Activated effector memory CD4-positive, alpha-beta T cell treated with anti-CD3 and anti-CD28 coated beads, Interleukin-2, amount 50 U/mL, for 16 hours (primary cell): ENCODE results near the gene ANG.
"Not testable (repeated sequence)": the region's sequence is repeated elsewhere in the genome, so short reads cannot be mapped to it uniquely, and the experiment has no call there.

Source experiments
- DNase-seq: peaks from one replicate; pipeline ENCODE4 v3.0.0-alpha.2; 2020

Gene ANG

DNA sequence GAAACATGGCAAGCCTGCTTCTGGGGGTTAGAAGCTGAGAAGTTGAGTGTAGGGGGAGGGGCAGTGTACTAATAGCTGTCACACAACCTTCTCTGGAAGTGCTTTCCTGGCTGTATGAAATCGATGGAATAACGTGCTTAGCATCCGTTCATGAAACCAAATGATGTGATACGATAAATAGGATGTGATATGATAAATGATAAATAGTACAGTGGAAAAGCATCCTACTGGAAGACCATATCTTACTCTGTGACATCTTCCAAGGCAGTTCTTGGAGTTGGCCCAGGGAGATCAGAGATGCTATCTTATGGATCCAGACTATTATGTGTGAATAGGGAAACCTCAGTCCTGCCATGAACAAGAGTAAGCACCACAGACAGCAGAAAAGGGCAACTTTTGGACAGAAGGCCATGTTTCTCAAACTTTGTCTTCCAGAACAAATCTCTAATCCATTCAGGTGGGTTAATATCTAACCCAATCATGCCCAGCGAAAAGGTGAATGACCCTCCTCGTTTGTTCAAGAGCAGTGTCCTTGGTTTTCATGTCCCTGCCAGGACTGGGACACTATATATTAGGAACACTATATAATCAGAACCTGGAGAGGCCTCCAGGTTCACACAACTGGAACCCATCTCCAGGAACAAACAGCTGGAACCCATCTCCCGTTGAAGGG lies at the start of gene ANG:
Gene ANG (plus strand): TSS at position 598 of the 673 bp plus-strand sequence. CDS start 4,801 bp downstream, outside the sequence.
- no peak for DNase-seq

DNA sequence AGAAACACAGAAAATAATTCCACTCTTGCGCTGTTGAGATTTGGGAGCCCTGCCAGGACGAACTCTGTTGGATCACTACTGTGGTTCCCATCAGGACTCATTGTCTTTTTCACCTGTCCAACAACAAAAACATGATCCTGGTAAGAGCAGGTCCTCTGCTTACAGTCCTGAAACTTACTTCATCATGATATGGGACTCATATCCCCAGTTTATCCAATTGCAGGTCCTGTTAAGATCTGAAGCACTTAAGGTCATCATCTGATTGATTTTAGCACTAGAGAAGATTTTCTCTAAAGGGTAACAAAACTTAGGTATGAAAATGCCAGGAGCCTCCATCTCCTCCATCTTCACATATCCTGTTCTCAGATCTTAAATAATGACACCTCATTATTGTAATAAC lies 47.0 kb upstream of the ANG start, which contains the start of gene OR6S1:
Gene OR6S1 (minus strand): TSS at position 101 of the 400 bp plus-strand sequence. CDS start 0 bp downstream, at position 101.
- DNase-seq = no peak

DNA sequence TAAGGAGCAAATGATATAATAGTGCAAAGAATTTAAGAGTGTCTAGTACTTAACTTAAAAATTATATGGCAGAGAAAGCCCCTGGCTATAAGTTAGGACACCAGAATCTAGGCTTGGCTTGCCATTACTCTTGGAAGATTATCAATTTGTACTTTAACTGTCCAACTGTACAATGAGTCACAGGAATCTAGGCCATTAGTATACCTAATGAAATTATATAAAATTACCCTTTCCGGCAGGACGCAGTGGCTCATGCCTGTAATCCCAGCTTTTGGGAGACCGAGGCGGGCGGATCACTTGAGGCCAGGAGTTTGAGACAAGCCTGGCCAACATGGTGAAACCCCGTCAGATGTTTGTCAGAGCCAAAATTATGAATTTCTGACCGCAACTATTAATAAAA lies 46.4 kb upstream of the ANG start:
- DNase-seq = no peak

GRCh38 chr14:20642755-20643154 lies 45.8 kb upstream of the ANG start:
- not testable (repeated sequence) for DNase-seq

DNA sequence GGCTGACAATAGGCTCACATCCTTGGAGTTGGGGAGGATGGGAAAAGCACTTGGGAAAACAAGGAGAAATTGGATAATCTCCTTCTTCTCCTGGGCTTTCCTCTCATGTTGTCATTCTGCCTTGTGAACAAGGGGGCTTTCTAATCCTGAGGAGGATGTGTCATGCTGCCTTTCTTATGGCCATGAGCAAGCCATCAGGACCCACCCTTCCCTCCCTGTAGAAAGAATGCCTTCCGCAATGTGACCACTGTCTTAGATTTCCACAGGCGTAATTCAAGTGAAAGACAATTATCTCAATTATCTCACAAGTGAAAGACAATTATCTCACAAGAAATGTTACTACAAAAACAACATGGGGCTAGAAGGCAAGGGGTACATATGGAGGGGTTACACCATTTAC lies 44.0 kb upstream of the ANG start:
- DNase-seq = no peak

DNA sequence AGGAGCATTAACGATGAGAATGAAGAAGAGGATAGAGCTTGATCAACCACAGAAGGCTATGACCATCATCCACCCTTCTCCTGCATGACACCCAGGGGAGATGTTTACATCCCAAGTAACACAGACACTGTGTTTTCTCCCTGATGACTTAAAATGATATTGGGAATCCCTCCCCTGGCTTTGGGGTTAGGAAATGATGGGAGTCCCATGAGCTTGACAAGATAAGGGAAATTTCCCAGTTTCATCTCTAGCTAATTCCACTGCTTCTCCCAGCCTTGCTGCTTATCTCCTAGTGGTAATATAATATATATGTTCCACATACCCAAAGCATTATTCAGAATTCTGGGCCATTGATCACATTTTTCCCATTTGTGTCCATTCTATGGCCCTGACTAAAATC lies 43.1 kb upstream of the ANG start:
- no peak for DNase-seq

GRCh38 chr14:20652996-20653975 lies 35.3 kb upstream of the ANG start:
- DNase-seq = peak; percentile 71

GRCh38 chr14:20655851-20656250 lies 32.7 kb upstream of the ANG start:
- no peak for DNase-seq

DNA sequence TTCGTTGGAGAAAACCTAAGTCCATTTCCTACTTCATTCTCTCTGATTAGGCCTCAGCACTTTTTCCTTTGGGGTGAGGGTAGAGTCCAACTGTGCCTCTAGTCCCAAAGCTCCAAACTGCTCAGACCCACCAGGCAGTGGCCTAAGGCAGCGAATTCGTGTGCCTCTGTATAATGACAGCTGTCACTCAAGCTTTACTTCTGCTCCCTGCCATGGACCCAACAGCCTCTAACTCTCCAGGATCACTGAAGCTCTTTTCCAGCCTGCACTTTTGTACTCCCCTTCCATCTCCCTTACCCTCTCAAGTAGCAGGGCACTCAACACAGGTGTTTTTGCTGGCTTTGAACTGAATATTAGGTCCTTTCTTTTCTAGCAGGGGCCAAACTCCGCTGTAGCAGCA lies 32.3 kb upstream of the ANG start:
- no peak for DNase-seq

GRCh38 chr14:20657216-20658211 lies 31.1 kb upstream of the ANG start:
- DNase-seq = peak; percentile 72

GRCh38 chr14:20658246-20658645 lies 30.3 kb upstream of the ANG start:
- no peak for DNase-seq

GRCh38 chr14:20659336-20659735 lies 29.2 kb upstream of the ANG start:
- no peak for DNase-seq

GRCh38 chr14:20659813-20660395 lies 28.7 kb upstream of the ANG start:
- no peak for DNase-seq

DNA sequence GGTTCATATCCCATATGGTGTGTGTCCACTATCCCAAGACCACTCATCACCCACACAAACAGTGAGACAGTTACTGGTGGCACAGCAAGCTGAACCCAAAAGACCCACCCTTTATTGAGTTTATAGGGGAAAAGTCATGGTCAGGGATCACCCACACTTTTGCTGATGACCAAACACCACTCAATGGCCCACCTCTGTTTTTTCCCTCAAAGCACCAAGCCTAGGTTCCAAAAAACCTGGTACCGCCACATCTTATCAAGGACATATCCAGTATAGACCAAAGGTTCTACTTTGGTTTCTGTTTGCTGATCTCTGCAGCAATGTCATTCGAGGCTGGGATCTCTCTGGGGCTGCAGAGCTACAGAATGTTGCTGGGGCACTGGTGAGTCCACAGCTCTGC lies 27.4 kb upstream of the ANG start:
- no peak for DNase-seq

DNA sequence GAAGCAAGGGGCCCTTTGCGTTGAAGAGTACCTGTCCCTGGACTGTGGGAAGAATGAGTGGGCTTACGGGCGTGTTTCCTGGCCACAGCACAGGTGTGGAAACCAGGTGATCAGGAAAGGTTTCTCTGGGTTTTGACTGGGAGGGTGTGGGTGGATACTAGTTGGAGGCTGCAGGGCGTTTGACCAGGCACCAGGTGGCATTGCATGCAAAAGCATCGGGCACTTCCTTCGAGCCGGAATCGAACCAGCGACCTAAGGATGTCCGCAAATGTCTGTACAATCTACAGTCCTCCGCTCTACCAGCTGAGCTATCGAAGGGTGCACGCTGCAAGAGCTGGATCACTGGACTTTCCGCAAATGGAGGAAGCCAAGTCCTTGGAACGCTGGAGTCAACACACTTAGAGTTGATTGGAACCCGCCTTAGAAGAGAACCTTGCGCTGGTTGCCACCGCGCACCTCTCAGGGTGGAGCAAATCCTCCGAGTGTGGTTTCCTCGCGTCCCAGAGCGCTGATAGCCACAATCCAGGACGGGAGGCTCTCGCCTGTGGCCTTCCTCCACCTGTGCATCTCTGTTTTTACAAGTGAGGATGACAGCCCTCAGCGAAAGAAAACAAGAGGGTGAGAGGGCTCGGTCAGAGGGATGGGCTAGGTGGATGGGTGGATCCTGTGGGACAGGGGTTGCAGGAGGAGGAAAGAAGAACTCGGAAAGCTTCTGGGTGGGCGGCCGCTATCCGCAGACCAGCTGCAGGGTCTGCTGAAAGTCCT lies 25.4 kb upstream of the ANG start:
- peak; percentile 91 for DNase-seq

GRCh38 chr14:20666400-20666961 lies 22.1 kb upstream of the ANG start:
- not testable (repeated sequence) for DNase-seq

DNA sequence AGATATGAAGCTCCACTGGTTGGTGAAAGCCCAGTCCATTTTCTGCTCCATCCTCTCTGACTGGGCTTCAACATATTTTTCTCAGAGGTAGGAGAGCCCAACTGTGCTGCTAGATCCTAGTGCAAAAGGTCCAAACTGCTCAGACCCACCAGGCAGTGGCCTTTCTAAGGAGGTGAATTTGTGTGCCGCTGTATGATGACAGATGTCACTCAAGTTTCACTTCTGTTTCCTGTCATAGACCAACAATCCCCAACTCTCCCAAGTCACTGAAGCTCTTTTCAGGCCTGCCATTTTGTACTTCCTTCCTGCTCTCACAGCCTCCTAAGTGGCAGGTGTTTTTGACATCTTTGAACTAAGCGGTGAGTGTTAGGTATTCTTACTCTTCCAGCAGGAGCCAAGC lies 20.6 kb upstream of the ANG start:
- DNase-seq = no peak

- DNase-seq = no peak
Observed at GRCh38 chr14:20668969-20669368, 19.6 kb upstream of the ANG start.

GRCh38 chr14:20671597-20672283 lies 16.8 kb upstream of the ANG start:
- no peak for DNase-seq

- no peak for DNase-seq
Observed at GRCh38 chr14:20675669-20676068, 12.9 kb upstream of the ANG start.
